ENCODE results near the gene TBC1D25.
A peak's percentile ranks its signal among the peaks of the same experiment; 100 is the strongest.
"Not testable (repeated sequence)": the region's sequence is repeated elsewhere in the genome, so short reads cannot be mapped to it uniquely, and the experiment has no call there.

Gene TBC1D25

DNA sequence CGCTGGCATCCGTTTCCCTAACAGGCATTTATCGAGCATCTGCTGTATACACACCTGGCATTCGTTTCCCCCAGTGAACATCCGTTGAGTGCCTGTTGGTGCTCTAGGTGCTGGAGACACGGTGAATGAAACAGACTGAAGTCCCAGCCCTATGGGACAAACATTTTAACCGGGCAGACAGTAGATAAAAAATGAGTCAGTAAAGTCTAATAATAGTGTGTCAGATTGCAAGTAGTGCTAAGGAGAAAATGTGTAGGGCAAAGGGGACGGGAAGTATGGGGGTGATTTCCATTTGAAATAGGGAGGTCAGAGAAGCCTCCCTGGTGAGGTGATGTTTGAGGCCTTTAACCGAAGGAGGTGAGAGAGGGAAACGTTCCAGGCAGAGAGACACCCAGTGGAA is 23.2 kb upstream of the TBC1D25 start:
- no peak for DNase-seq

DNA sequence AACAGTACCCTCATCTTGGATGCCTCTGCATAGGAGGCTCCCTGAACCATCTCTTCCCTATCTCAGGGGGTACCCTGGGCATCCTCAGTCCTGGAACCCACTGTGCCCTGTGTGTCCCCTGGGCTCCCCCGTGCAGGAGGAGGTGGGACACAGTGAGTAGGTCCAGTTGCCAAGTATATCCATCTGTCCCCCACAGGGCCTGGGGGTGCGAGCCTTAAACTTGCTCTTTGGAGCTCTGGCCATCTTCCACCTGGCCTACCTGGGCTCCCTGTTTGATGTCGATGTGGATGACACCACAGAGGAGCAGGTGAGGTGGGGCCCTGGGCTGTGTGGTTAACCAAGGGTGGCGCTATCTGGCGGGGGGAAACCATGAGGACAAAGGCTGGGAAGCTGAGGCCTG is 22.5 kb upstream of the TBC1D25 start:
- DNase-seq = no peak

DNA sequence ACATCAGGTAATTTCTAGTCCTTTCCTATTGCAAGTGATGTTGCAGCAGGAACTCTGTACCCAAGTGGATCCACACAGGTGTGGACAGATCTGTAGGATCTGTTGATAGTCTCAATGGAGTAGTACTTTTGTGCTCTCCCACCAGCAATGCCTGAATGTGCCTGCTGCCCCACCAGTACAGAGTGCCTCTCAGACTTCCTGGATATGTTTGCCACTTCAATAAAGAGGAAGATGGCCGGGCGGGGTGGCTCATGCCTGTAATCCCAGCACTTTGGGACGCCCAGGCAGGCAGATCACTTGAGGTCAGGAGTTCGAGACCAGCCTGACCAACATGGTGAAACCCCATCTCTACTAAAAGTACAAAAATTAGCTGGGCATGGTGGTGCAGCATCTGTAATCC is 20.0 kb upstream of the TBC1D25 start:
- not testable (repeated sequence) for DNase-seq

GRCh38 chrX:48520455-48520854 is 19.1 kb upstream of the TBC1D25 start:
- DNase-seq = no peak

DNA sequence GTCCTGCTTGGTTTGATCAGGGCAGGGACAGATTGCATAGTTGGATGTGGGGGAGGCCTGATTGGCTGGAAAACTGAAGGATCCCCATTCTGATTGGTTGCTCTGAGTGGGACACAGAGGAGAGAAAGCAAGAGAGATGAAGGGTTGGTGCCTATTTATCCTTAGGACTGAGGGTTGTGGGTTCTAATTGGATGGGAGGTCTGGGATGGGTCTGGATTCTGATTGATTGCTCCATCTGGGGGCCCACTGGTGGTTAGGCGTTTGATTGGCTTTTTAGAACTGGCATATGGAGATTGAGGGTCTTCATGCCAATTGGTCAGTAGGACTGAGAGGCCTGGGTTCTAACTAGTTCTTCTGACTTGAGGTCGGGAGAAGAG is 18.6 kb upstream of the TBC1D25 start:
- no peak for DNase-seq

DNA sequence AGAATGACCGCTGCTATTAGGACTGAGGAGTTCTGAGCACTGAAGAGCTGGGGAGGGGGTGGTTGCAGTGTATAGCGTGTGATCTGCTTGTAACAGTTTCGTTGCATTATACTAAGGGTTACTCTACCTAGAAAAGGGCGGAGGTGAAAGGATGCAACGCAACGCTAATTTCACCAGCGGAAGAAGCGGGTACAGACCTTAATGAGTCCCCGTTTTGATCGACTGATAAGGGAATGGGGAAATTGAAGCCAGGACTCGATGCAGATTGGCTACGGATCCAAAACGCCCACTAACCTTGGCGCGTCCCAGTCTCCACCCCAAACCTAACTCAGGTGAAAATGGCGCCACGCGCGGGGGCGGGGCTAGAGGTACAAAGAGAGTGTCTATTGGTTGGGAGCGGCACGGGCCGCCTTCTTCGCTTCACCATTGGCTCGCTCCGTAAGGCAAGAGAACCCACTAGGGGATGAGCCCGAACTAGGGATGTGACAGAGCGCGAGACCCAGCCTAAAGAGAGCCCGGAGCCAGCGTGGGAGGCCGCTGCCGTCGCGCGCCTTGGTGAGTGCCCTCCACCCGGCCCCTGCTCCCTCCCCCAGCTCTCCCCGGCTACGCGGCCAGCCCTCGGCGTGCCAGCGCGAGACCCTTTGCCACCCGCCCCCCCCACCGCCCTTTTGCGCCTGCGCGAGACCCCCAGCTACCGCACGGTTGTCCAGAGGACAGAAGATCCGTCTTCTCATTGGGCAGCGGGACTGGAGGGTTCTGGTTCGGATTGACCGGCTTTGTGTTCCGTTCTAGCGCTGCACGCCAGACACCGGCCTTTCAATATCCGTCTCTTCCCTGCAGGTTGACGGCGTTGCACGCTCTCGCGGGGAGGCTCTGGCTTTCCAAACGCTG is 17.9 kb upstream of the TBC1D25 start, which contains the start of gene EBP:
Gene EBP, plus strand, starts transcription at position 456 of the 891 bp plus-strand sequence. CDS start 1,964 bp downstream, outside the sequence.
- peak; percentile 90 for DNase-seq

DNA sequence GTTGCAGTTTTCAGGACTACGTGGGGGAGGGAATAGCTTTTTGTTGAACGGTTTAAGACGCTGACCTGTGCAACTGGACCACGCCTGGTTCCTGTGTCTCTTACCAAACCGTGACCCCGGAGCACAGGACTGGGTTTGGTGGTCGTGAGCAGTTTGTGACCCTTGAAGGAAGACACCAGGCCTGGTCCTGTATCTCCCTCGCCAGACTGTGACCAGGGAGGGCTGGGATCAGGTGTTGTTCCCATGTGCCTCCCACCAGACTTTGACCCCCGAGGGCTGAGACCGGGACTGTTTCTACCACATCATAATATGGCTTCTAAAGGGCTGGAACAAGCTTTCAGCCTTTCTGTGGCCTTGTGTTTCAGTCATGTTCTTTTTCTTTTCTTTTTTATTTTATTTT is 17.2 kb upstream of the TBC1D25 start:
- DNase-seq = no peak

- DNase-seq = no peak
Measured at GRCh38 chrX:48523682-48524081, 15.8 kb upstream of the TBC1D25 start.

DNA sequence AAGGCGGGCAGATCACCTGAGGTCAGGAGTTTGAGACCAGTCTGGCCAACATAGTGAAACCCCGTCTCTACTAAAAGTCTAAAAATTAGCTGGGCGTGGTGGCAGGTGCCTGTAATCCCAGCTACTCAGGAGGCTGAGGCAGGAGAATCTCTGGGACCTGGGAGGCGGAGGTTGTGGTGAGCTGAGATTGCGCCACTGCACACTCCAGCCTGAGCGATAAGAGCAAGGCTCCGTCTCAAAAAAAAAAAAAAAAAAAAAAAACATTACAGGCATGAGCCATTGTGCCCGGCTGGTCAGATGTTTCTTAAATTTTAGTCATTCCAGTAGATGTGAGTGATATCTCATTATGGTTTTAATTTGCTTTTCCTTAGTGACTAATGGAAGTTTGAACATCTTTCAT is 13.7 kb upstream of the TBC1D25 start:
- DNase-seq = not testable (repeated sequence)

DNA sequence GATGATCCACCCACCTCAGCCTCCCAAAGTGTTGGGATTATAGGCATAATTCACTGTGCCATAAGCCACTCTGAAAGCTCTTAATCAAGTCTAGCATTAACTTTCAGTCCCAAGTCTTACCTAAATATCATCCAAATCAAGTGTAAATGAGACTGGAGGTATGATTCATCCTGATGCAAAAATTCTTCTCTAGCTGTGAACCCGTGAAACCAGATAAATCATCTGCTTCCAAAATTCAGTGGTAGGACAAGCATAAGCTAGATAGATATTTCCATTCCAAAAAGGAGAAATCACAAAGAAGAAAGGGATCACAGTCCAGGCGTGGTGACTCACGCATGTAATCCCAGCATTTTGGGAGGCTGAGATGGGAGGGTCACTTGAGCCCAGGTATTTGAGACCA is 8.8 kb upstream of the TBC1D25 start:
- DNase-seq = no peak

GRCh38 chrX:48531358-48531959 is 8.1 kb upstream of the TBC1D25 start:
- DNase-seq = no peak

GRCh38 chrX:48532161-48532560 is 7.4 kb upstream of the TBC1D25 start:
- no peak for DNase-seq

- no peak for DNase-seq
Measured at GRCh38 chrX:48533165-48533564, 6.3 kb upstream of the TBC1D25 start.

DNA sequence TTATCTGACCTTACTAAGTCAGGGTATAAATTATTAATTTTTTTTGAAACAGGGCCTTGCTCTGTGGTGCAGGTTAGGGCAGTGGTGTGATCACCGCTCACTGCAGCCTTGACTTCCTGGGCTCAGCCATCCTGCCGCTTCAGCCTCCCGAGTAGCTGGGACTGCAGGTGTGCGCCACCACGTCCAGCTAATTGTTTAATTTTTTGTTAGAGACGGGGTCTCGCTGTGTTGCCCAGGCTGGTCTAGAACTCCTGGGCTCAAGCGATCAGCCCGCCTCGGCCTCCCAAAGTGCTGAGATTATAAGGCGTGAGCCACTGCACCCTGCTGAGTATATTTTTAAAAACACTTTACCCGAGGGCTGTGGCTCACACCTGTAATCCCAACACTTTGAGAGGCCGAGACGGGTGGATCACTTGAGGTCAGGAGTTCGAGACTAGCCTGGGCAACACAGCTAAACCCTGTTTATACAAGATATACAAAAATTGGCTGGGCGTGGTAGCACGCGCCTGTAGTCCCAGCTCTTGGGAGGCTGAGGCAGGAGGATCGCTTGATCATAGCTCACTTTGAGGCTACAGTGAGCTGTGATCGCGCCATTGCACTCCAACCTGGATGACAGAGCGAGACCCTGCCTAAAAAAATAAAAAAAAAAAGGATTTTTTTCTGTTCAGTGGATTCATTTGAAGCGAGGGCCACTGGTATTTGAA is 721 bp upstream of the TBC1D25 start:
- no peak for DNase-seq

GRCh38 chrX:48540028-48540375 is 488 bp downstream of the TBC1D25 start:
- DNase-seq = no peak

DNA sequence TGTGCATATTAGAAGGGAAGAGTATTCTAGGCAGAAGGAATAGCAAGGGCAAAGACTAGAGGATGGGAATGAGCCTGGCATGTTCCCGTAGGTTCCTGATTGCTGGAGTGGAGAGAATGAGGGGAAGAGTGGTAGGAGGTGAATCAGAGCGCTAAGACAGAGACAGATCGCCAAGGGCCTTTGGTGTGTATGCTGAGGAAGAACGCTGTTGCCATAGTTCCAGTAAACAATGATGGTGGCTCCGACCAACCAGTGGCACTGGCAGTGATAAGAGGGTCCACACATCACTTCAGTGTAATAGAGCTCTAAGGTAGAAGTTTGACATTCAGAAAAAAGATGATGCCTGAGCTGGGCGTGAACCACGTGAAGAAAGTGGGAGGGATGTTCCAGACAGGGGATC is 966 bp downstream of the TBC1D25 start:
- DNase-seq = no peak

GRCh38 chrX:48541140-48541814 is 1.8 kb downstream of the TBC1D25 start:
- DNase-seq = no peak

GRCh38 chrX:48548871-48549270 is 9.4 kb downstream of the TBC1D25 start:
- no peak for DNase-seq

GRCh38 chrX:48555731-48556325 is 16.3 kb downstream of the TBC1D25 start:
- not testable (repeated sequence) for DNase-seq

- no peak for DNase-seq
Measured at GRCh38 chrX:48558271-48558670, 18.8 kb downstream of the TBC1D25 start.

DNA sequence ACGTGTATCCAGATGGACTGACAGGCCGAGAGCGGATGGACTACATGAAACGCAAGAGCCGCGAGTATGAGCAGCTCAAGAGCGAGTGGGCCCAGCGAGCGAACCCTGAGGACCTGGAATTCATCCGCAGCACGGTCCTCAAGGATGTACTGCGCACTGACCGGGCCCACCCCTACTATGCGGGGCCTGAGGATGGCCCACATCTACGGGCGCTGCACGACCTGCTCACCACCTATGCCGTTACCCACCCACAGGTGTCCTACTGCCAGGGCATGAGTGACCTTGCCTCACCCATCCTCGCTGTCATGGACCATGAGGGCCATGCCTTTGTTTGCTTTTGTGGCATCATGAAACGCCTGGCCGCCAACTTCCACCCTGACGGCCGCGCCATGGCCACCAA is 20.1 kb downstream of the TBC1D25 start:
- no peak for DNase-seq

GRCh38 chrX:48560056-48560455 is 20.5 kb downstream of the TBC1D25 start:
- no peak for DNase-seq

GRCh38 chrX:48560681-48561080 is 21.2 kb downstream of the TBC1D25 start:
- DNase-seq = no peak
